Panc1 (cell line): Measurements from ENCODE around the gene EIF2A. TPM values are rescaled to one million over a fixed set of nuclear protein-coding genes. Genes with fewer than 3 reads are reported as not detected.

Experiments used
- ATAC-seq: fragments of 200-7000 bp; cut with Tn5 transposase; 2 replicates; pipeline ENCODE4 v1.9.1; 2020; ENCODE audit warnings: mild to moderate bottlenecking, moderate library complexity
- BruUV-seq: library from RNA; stranded (reverse); fragments of 400-500 nt; replicated peaks from 2 replicates; lab custom pipeline; 2021; lab: Mats Ljungman, UMichigan
- CTCF ChIA-PET: fragments of 300-600 bp; sonication (Branson Sonifier 250); formaldehyde crosslinking; loops from one replicate; lab custom pipeline; 2022; ENCODE audit warnings: antibody characterized with exemption; lab: Charles Lee
- POLR2A ChIA-PET: fragments of 300-600 bp; sonication (Branson Sonifier 250); formaldehyde crosslinking; loops from one replicate; lab custom pipeline; 2022; ENCODE audit warnings: antibody characterized with exemption; lab: Charles Lee
- DNase-seq: peaks from one replicate; pipeline ENCODE4 v3.0.0-alpha.2; 2010; ENCODE audit warnings: low read depth, low spot score
- H3K27ac ChIP-seq: 2 replicates; pipeline ENCODE4 v1.5.1; 2011; ENCODE audit warnings: mild to moderate bottlenecking, low read length, inconsistent platforms
- H3K27me3 ChIP-seq: fragments of 200-500 bp; sonication (Bioruptor generic); 2 replicates; pipeline ENCODE4 v1.6.0; 2014; ENCODE audit warnings: low read length, inconsistent platforms; ENCODE audit not compliant: control insufficient read depth, insufficient read depth
- H3K36me3 ChIP-seq: fragments of 200-500 bp; sonication (Bioruptor generic); 2 replicates; pipeline ENCODE4 v1.5.1; 2014; ENCODE audit warnings: inconsistent platforms, mild to moderate bottlenecking, low read length, moderate library complexity; ENCODE audit not compliant: control insufficient read depth, insufficient read depth
- H3K4me1 ChIP-seq: 2 replicates; pipeline ENCODE4 v1.5.1; 2011; ENCODE audit warnings: inconsistent platforms, mild to moderate bottlenecking, low read length, moderate library complexity; ENCODE audit not compliant: control insufficient read depth, insufficient read depth
- H3K4me3 ChIP-seq, 2 experiments: 2 replicates each; pipeline ENCODE4 v1.5.1; 2011 to 2012; ENCODE audit warnings: low read depth in 2 of 2, low read length in 2 of 2, mild to moderate bottlenecking in 2 of 2, inconsistent platforms in 1 of 2, moderate library complexity in 1 of 2
- H3K9me3 ChIP-seq: fragments of 200-500 bp; sonication (Bioruptor generic); 2 replicates; pipeline ENCODE4 v1.5.1; 2014; ENCODE audit warnings: low read depth, mild to moderate bottlenecking, inconsistent platforms, low read length, moderate library complexity; ENCODE audit not compliant: control insufficient read depth, insufficient read depth
- POLR2AphosphoS5 ChIP-seq: IDR thresholded peaks from 2 replicates; pipeline ENCODE4 v1.6.1; 2012; ENCODE audit warnings: mild to moderate bottlenecking, low read depth, low read length, moderate library complexity
- REST ChIP-seq, 2 experiments: IDR thresholded peaks; 2 replicates each; pipeline ENCODE4 v1.6.1; 2011 to 2012; ENCODE audit warnings: low read depth in 2 of 2, control low read depth in 1 of 2, low read length in 1 of 2, mild to moderate bottlenecking in 1 of 2, moderate library complexity in 1 of 2; ENCODE audit not compliant: insufficient read depth in 1 of 2
- SIN3A ChIP-seq: IDR thresholded peaks from 2 replicates; pipeline ENCODE4 v1.6.1; 2012; ENCODE audit warnings: low read depth, mild to moderate bottlenecking, low read length, moderate library complexity, borderline replicate concordance; ENCODE audit not compliant: insufficient read depth
- TCF7L2 ChIP-seq: IDR thresholded peaks from 2 replicates; pipeline ENCODE4 v1.6.1; 2011; ENCODE audit warnings: mild to moderate bottlenecking, low read depth, low read length, inconsistent platforms
- in situ Hi-C: cut with HindIII; loops from 2 replicates; pipeline ENCODE4 v1.10.0; 2016; ENCODE audit warnings: low sequenced_read_pairs, low pct_unique_long_range_greater_than_20kb
- intact Hi-C: fragments of 100-400 bp; cut with micrococcal nuclease; formaldehyde crosslinking; loops from one replicate; pipeline ENCODE4 v1.10.0; 2022; ENCODE audit not compliant: unreplicated experiment
- total RNA-seq: library from RNA; stranded (reverse); gene quantifications from one replicate; pipeline ENCODE4 v1.2.1, GENCODE V29; 2021; ENCODE audit not compliant: unreplicated experiment
- TF ChIP-seq, protein P1 (sequence below): fragments of 450-650 bp; IDR thresholded peaks from 2 replicates; pipeline ENCODE4 v1.5.1; 2017; ENCODE audit warnings: mild to moderate bottlenecking

EIF2A gene
- total RNA-seq, 1 experiment from 2014 or later = 70.0 TPM

- POLR2A ChIA-PET = no interaction called here
- ATAC-seq (no peak), DNase-seq (no peak)
- H3K36me3 ChIP-seq = no peaks in the 10 kb centered on the region; the same call in 1 of the 2 replicates
- TF ChIP-seq POLR2AphosphoS5 = no peak
- TF ChIP-seq SIN3A = no peak
- TF ChIP-seq, protein P1, sequence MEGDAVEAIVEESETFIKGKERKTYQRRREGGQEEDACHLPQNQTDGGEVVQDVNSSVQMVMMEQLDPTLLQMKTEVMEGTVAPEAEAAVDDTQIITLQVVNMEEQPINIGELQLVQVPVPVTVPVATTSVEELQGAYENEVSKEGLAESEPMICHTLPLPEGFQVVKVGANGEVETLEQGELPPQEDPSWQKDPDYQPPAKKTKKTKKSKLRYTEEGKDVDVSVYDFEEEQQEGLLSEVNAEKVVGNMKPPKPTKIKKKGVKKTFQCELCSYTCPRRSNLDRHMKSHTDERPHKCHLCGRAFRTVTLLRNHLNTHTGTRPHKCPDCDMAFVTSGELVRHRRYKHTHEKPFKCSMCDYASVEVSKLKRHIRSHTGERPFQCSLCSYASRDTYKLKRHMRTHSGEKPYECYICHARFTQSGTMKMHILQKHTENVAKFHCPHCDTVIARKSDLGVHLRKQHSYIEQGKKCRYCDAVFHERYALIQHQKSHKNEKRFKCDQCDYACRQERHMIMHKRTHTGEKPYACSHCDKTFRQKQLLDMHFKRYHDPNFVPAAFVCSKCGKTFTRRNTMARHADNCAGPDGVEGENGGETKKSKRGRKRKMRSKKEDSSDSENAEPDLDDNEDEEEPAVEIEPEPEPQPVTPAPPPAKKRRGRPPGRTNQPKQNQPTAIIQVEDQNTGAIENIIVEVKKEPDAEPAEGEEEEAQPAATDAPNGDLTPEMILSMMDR = no peak
- BruUV-seq = no TSS peak
- intact Hi-C loops = no loop called here
- H3K4me1 ChIP-seq = peaks cover 7% of the 10 kb centered on the region; the same call in 1 of the 2 replicates
- CTCF ChIA-PET = no interaction called here
- in situ Hi-C loops = no loop called here
- H3K9me3 ChIP-seq = no peaks in the 10 kb centered on the region
- H3K27me3 ChIP-seq = no peaks in the 10 kb centered on the region
- no peak overlapping the region for H3K4me3 ChIP-seq
- H3K27ac ChIP-seq = no peak overlapping the region
Observed at GRCh38 chr3:150610785-150611184, 64.2 kb downstream of the EIF2A start.

- in situ Hi-C loops = no loop called here
- BruUV-seq = no TSS peak
- H3K4me1 ChIP-seq = peaks cover 6% of the 10 kb centered on the region; the same call in 1 of the 2 replicates
Observed at GRCh38 chr3:150611666-150612065, 65.1 kb downstream of the EIF2A start.

More at GRCh38 chr3:150611666-150612065, 65.1 kb downstream of the EIF2A start:
- intact Hi-C loops = no loop called here
- Histone ChIP-seq H3K27ac (no peak overlapping the region), H3K9me3 (no peaks in the 10 kb centered on the region), H3K27me3 (no peaks in the 10 kb centered on the region), H3K4me3 (no peak overlapping the region), H3K36me3 (no peaks in the 10 kb centered on the region; the same call in 1 of the 2 replicates)
- ATAC-seq = no peak
- CTCF ChIA-PET = no interaction called here
- no peak for TF ChIP-seq REST (IDR thresholded peaks at IDR 0.05; ENCODE audit: insufficient read depth in 1 of 2, low read depth in 2 of 2, low read length in 1 of 2)
- no peak for TF ChIP-seq SIN3A
- TF ChIP-seq POLR2AphosphoS5 = no peak
- no peak for TF ChIP-seq TCF7L2
- POLR2A ChIA-PET = no interaction called here
- DNase-seq = no peak
